SK-N-SH (cell line): Measurements from ENCODE around the gene SEPTIN2. TPM values are rescaled to one million over a fixed set of nuclear protein-coding genes. Genes with fewer than 3 reads are reported as not detected.

ENCODE experiments used
- CTCF ChIA-PET: fragments of 300-600, 350-600 bp; formaldehyde crosslinking; extraction: SDS; loops from one replicate; lab custom pipeline; 2021; lab: Yijun Ruan, JAX
- POLR2A ChIA-PET: fragments of 350-600 bp; sonication (Branson Sonifier 250); formaldehyde crosslinking; extraction: SDS; loops from one replicate; lab custom pipeline; 2020; ENCODE audit warnings: antibody characterized with exemption, inconsistent platforms; lab: Yijun Ruan, JAX
- DNase-seq: peaks from one replicate; pipeline ENCODE4 v3.0.0; 2012
- H2AFZ ChIP-seq: fragments of 200-600 bp; sonication (generic); 2 replicates; pipeline ENCODE4 v1.8.1; 2016; ENCODE audit warnings: antibody characterized with exemption, mild to moderate bottlenecking, low read depth
- H3F3A ChIP-seq: fragments of 200-600 bp; sonication (generic); replicated peaks from 2 replicates; pipeline ENCODE3; 2016; ENCODE audit warnings: antibody characterized with exemption, mild to moderate bottlenecking; ENCODE audit not compliant: insufficient read depth
- H3K27ac ChIP-seq, 2 experiments: fragments of 200-500 bp in 1 of 2; fragments of 200-600 bp in 1 of 2; sonication (Bioruptor generic) in 1 of 2; sonication (generic), shearing (Covaris generic) in 1 of 2; 2 replicates each; pipeline versions ENCODE4 v1.5.1 to v1.6.1; 2014 to 2016; ENCODE audit warnings: low read depth in 2 of 2, inconsistent platforms in 1 of 2, low read length in 1 of 2, mild to moderate bottlenecking in 1 of 2, mixed read lengths in 1 of 2
- H3K27me3 ChIP-seq: fragments of 200-600 bp; sonication (generic), shearing (Covaris generic); 2 replicates; pipeline ENCODE4 v1.6.1; 2016; ENCODE audit warnings: mixed run types; ENCODE audit not compliant: insufficient read depth
- H3K36me3 ChIP-seq, 2 experiments: fragments of 200-500 bp in 1 of 2; fragments of 200-600 bp in 1 of 2; sonication (Bioruptor generic) in 1 of 2; sonication (generic) in 1 of 2; replicated peaks in 1 of 2; 2 replicates each; pipeline versions ENCODE3 to v1.5.1; 2014 to 2016; ENCODE audit warnings: low read length in 1 of 2, mild to moderate bottlenecking in 1 of 2; ENCODE audit not compliant: insufficient read depth in 2 of 2, control insufficient read depth in 1 of 2
- H3K4me1 ChIP-seq, 2 experiments: fragments of 200-500 bp in 1 of 2; fragments of 200-600 bp in 1 of 2; sonication (Bioruptor generic) in 1 of 2; sonication (generic), shearing (Covaris generic) in 1 of 2; 2 replicates each; pipeline versions ENCODE4 v1.5.1 to v1.6.1; 2014 to 2016; ENCODE audit warnings: low read depth in 1 of 2, low read length in 1 of 2, mixed run types in 1 of 2; ENCODE audit not compliant: insufficient read depth in 2 of 2, control insufficient read depth in 1 of 2
- H3K4me2 ChIP-seq: fragments of 200-600 bp; sonication (generic), shearing (Covaris generic); 2 replicates; pipeline ENCODE4 v1.6.1; 2017; ENCODE audit warnings: mixed run types
- H3K4me3 ChIP-seq, 2 experiments: fragments of 200-500 bp in 1 of 2; fragments of 200-600 bp in 1 of 2; sonication (Bioruptor generic) in 1 of 2; sonication (generic), shearing (Covaris generic) in 1 of 2; 2 replicates each; pipeline versions ENCODE4 v1.5.1 to v1.8.1; 2014 to 2016; ENCODE audit warnings: low read depth in 2 of 2, inconsistent platforms in 1 of 2, low read length in 1 of 2, mild to moderate bottlenecking in 1 of 2, mixed read lengths in 1 of 2, moderate library complexity in 1 of 2
- H3K79me2 ChIP-seq: fragments of 200-600 bp; sonication (generic); 2 replicates; pipeline ENCODE4 v1.8.1; 2017; ENCODE audit warnings: mild to moderate bottlenecking; ENCODE audit not compliant: insufficient read depth
- H3K9ac ChIP-seq: fragments of 200-600 bp; sonication (generic); 2 replicates; pipeline ENCODE4 v1.6.1; 2017; ENCODE audit warnings: mixed run types
- H3K9me2 ChIP-seq: fragments of 200-600 bp; sonication (generic); 2 replicates; pipeline ENCODE4 v1.6.1; 2017; ENCODE audit warnings: mixed run types
- H3K9me3 ChIP-seq: fragments of 200-600 bp; sonication (generic); 2 replicates; pipeline ENCODE4 v1.6.1; 2017; ENCODE audit warnings: mixed run types, mild to moderate bottlenecking, moderate library complexity
- H4K20me1 ChIP-seq: fragments of 200-600 bp; sonication (generic); 2 replicates; pipeline ENCODE4 v1.6.1; 2017; ENCODE audit warnings: mild to moderate bottlenecking, mixed run types; ENCODE audit not compliant: insufficient read depth
- EP300 ChIP-seq, 2 experiments: IDR thresholded peaks; 2 replicates each; pipeline versions ENCODE4 v1.4.0 to v1.6.1; 2012; ENCODE audit warnings: borderline replicate concordance in 1 of 2, low read depth in 1 of 2, low read length in 1 of 2
- GABPA ChIP-seq: IDR thresholded peaks from 2 replicates; pipeline ENCODE4 v1.4.0; 2012; ENCODE audit warnings: low read depth, mild to moderate bottlenecking
- GATA2 ChIP-seq: sonication (generic); formaldehyde crosslinking; IDR thresholded peaks from 2 replicates; pipeline ENCODE4 v1.5.0; 2020; ENCODE audit warnings: mild to moderate bottlenecking, missing genetic modification reagents
- IRF3 ChIP-seq: fragments of 150-350 bp; IDR thresholded peaks from 2 replicates; pipeline ENCODE4 v1.6.1; 2016; ENCODE audit warnings: mild to moderate bottlenecking, low read depth, low read length
- MAX ChIP-seq: IDR thresholded peaks from 2 replicates; pipeline ENCODE4 v1.4.0; 2012; ENCODE audit warnings: low read depth
- SIN3A ChIP-seq: IDR thresholded peaks from 2 replicates; pipeline ENCODE4 v1.6.1; 2012; ENCODE audit warnings: low read depth, mild to moderate bottlenecking, low read length, moderate library complexity, borderline replicate concordance
- TCF12 ChIP-seq: IDR thresholded peaks from 2 replicates; pipeline ENCODE4 v1.4.0; 2012
- USF1 ChIP-seq: IDR thresholded peaks from 2 replicates; pipeline ENCODE4 v1.4.0; 2012; ENCODE audit warnings: low read depth, borderline replicate concordance
- USF2 ChIP-seq: fragments of 150-350 bp; IDR thresholded peaks from 2 replicates; pipeline ENCODE4 v1.6.1; 2017; ENCODE audit warnings: antibody characterized with exemption, low read length, low read depth, borderline replicate concordance
- YY1 ChIP-seq: IDR thresholded peaks from 2 replicates; pipeline ENCODE4 v1.4.0; 2012; ENCODE audit warnings: low read depth, mild to moderate bottlenecking
- ZBTB33 ChIP-seq: IDR thresholded peaks from 2 replicates; pipeline ENCODE4 v1.4.0; 2012; ENCODE audit warnings: low read depth, borderline replicate concordance
- WGBS: methylation state at CpG from one replicate; pipeline ENCODE4 v1.1.6; 2017; ENCODE audit warnings: low lambda C conversion rate; 5-methylcytosine and 5-hydroxymethylcytosine counted together
- polyA plus RNA-seq, 3 experiments: library from polyadenylated mRNA; depleted of rRNA; stranded (reverse); fragments of >200 nt; gene quantifications; 2 replicates each; pipeline ENCODE4 v1.2.3, GENCODE V29; 2012

The SEPTIN2 gene
- polyA plus RNA-seq, 1 of the 3 experiments (the other 2 are of a cell fraction), result 226 TPM

- Histone ChIP-seq H3K27me3 (no peaks in the 10 kb centered on the region), H3K27ac (no peak overlapping the region), H4K20me1 (peaks cover 66% of the 10 kb centered on the region), H3K9me2 (no peaks in the 10 kb centered on the region), H3K4me3 (no peak overlapping the region)
- DNase-seq, result no peak
- 87% methylated on average over 3 of the region's 3 CpGs for WGBS
- CTCF ChIA-PET, result interaction anchor here (5.8 kb wide), 1 partner anchor 27 kb away, joined by 29 read pairs; the partner anchor contains the start of genes HDLBP and SEPTIN2
- TF ChIP-seq SIN3A, result no peak
- no peak for TF ChIP-seq IRF3
- TF ChIP-seq, all 33 proteins: peak for 0
- Histone ChIP-seq H3K4me2 (no peak overlapping the region), H3K9ac (no peak overlapping the region), H3F3A (no peaks in the 10 kb centered on the region), H3K4me1 (peaks cover 5 to 10% of the 10 kb centered on the region in 2 experiments; a peak in 2 of 4 replicates), H3K9me3 (no peaks in the 10 kb centered on the region), H3K79me2 (peaks cover 98% of the 10 kb centered on the region), H2AFZ (no peak overlapping the region), H3K36me3 (peaks cover 3 to 14% of the 10 kb centered on the region in 2 experiments)
- POLR2A ChIA-PET, result interaction anchor here (1.2 kb wide), 1 partner anchor 69 kb away, joined by 3 read pairs; no protein-coding TSS in a partner anchor
These were observed 27.3 kb upstream of the SEPTIN2 start for GRCh38 chr2:241288324-241288888.

GRCh38 chr2:241289053-241289452 is 26.7 kb upstream of the SEPTIN2 start:
- peaks cover 99% of the 10 kb centered on the region for H3K79me2 ChIP-seq
- WGBS, result 99% methylated on average over 4 of the region's 4 CpGs
- H3K9ac ChIP-seq, result no peak overlapping the region
- H3K36me3 ChIP-seq, result peaks cover 3 to 14% of the 10 kb centered on the region in 2 experiments
- CTCF ChIA-PET, result interaction anchor here (1.5 to 5.8 kb wide), 2 partner anchors 26 to 438 kb away, joined by 4 to 29 read pairs; partner anchors contain the start of genes HDLBP and SEPTIN2
- POLR2A ChIA-PET, result interaction anchor here (1.2 kb wide), 1 partner anchor 70 kb away, joined by 3 read pairs; no protein-coding TSS in a partner anchor
- no peak overlapping the region for H3K4me2 ChIP-seq
- peaks cover 72% of the 10 kb centered on the region for H4K20me1 ChIP-seq
- no peaks in the 10 kb centered on the region for H3F3A ChIP-seq
- no peaks in the 10 kb centered on the region for H3K27me3 ChIP-seq
- H3K9me3 ChIP-seq, result no peaks in the 10 kb centered on the region
- H2AFZ ChIP-seq, result no peak overlapping the region
- no peak overlapping the region for H3K27ac ChIP-seq
- H3K9me2 ChIP-seq, result no peaks in the 10 kb centered on the region
- peaks cover 5 to 10% of the 10 kb centered on the region in 2 experiments; a peak in 2 of 4 replicates for H3K4me1 ChIP-seq
- no peak overlapping the region for H3K4me3 ChIP-seq
- TF ChIP-seq YY1, result no peak
- TF ChIP-seq TCF12, result no peak
- no peak for TF ChIP-seq GABPA
- no peak for TF ChIP-seq USF1
- TF ChIP-seq USF2, result no peak
- TF ChIP-seq MAX, result no peak
- no peak for TF ChIP-seq SIN3A
- no peak for TF ChIP-seq GATA2 (CRISPR knock-in tag)
- TF ChIP-seq ZBTB33, result no peak
- no peak for TF ChIP-seq EP300 (IDR thresholded peaks at IDR 0.05; ENCODE audit: borderline replicate concordance in 1 of 2, low read depth in 1 of 2, low read length in 1 of 2)
- DNase-seq, result no peak
